ENCODE results near the gene SCAF1. TPM values are rescaled to one million over a fixed set of nuclear protein-coding genes. Genes with fewer than 3 reads are reported as not detected.

SCAF1 gene
- total RNA-seq, 1 experiment from 2014 or later: 81.3 TPM

GRCh38 chr19:49609499-49610092, 32.4 kb upstream of the SCAF1 start:
- no peak overlapping the region for H3K27ac Mint-ChIP-seq (ENCODE audit: low read depth, unreplicated experiment)
- H3K4me3 Mint-ChIP-seq (ENCODE audit: unreplicated experiment): no peak overlapping the region
- POLR2A ChIA-PET: interaction anchor here (1.5 kb wide), 1 partner anchor 10 kb away, joined by 4 read pairs; no protein-coding TSS in a partner anchor
- H3K36me3 Mint-ChIP-seq (ENCODE audit: insufficient read depth, unreplicated experiment): peaks cover 72% of the 10 kb centered on the region
- TF ChIP-seq CTCF (IDR thresholded peaks at IDR 0.05; ENCODE audit: unreplicated experiment): no peak
- BruUV-seq (replicated peaks): no TSS peak
- intact Hi-C loops (cut with micrococcal nuclease): no loop called here
- H3K27me3 Mint-ChIP-seq (ENCODE audit: insufficient read depth, unreplicated experiment): no peaks in the 10 kb centered on the region
- H3K9me3 Mint-ChIP-seq (ENCODE audit: unreplicated experiment): no peaks in the 10 kb centered on the region
- peaks cover 22% of the 10 kb centered on the region for H3K4me1 Mint-ChIP-seq (ENCODE audit: insufficient read depth, unreplicated experiment)
- CTCF ChIA-PET: no interaction called here
- no peak for DNase-seq (ENCODE audit: unreplicated experiment)

GRCh38 chr19:49613374-49613773, 28.6 kb upstream of the SCAF1 start:
- Mint-ChIP-seq H3K4me3 (ENCODE audit: unreplicated experiment) (no peak overlapping the region), H3K9me3 (ENCODE audit: unreplicated experiment) (no peaks in the 10 kb centered on the region), H3K4me1 (ENCODE audit: insufficient read depth, unreplicated experiment) (peaks cover 22% of the 10 kb centered on the region), H3K36me3 (ENCODE audit: insufficient read depth, unreplicated experiment) (peaks cover 75% of the 10 kb centered on the region), H3K27me3 (ENCODE audit: insufficient read depth, unreplicated experiment) (no peaks in the 10 kb centered on the region), H3K27ac (ENCODE audit: low read depth, unreplicated experiment) (peak overlapping the region; percentile 55)
- POLR2A ChIA-PET: interaction anchor here (0.5 to 1.0 kb wide), 4 partner anchors 8 to 77 kb away, joined by 3 read pairs; no protein-coding TSS in a partner anchor
- CTCF ChIA-PET: no interaction called here
- no peak for TF ChIP-seq CTCF (IDR thresholded peaks at IDR 0.05; ENCODE audit: unreplicated experiment)
- peak; percentile 63 for DNase-seq (ENCODE audit: unreplicated experiment)
- intact Hi-C loops (cut with micrococcal nuclease): no loop called here
- no TSS peak for BruUV-seq (replicated peaks)

- no peak for TF ChIP-seq CTCF (IDR thresholded peaks at IDR 0.05; ENCODE audit: unreplicated experiment)
- POLR2A ChIA-PET: no interaction called here
- Mint-ChIP-seq H3K4me1 (ENCODE audit: insufficient read depth, unreplicated experiment) (peaks cover 22% of the 10 kb centered on the region), H3K4me3 (ENCODE audit: unreplicated experiment) (peak overlapping the region; percentile 14), H3K9me3 (ENCODE audit: unreplicated experiment) (no peaks in the 10 kb centered on the region), H3K27me3 (ENCODE audit: insufficient read depth, unreplicated experiment) (no peaks in the 10 kb centered on the region), H3K27ac (ENCODE audit: low read depth, unreplicated experiment) (peak overlapping the region; percentile 55), H3K36me3 (ENCODE audit: insufficient read depth, unreplicated experiment) (peaks cover 77% of the 10 kb centered on the region)
- DNase-seq (ENCODE audit: unreplicated experiment): peak; percentile 85
- CTCF ChIA-PET: no interaction called here
- no TSS peak for BruUV-seq (replicated peaks)
- intact Hi-C loops (cut with micrococcal nuclease): no loop called here
Observed at GRCh38 chr19:49614096-49614833, 27.7 kb upstream of the SCAF1 start.

GRCh38 chr19:49615861-49616260, 26.1 kb upstream of the SCAF1 start:
- no peak for DNase-seq (ENCODE audit: unreplicated experiment)
- CTCF ChIA-PET: interaction anchor here (0.9 to 1.1 kb wide), 2 partner anchors 20 to 64 kb away, joined by 3 to 5 read pairs; no protein-coding TSS in a partner anchor
- no TSS peak for BruUV-seq (replicated peaks)
- POLR2A ChIA-PET: no interaction called here
- no peak overlapping the region for H3K4me3 Mint-ChIP-seq (ENCODE audit: unreplicated experiment)
- intact Hi-C loops (cut with micrococcal nuclease): no loop called here
- H3K9me3 Mint-ChIP-seq (ENCODE audit: unreplicated experiment): no peaks in the 10 kb centered on the region
- peaks cover 77% of the 10 kb centered on the region for H3K36me3 Mint-ChIP-seq (ENCODE audit: insufficient read depth, unreplicated experiment)
- H3K27me3 Mint-ChIP-seq (ENCODE audit: insufficient read depth, unreplicated experiment): no peaks in the 10 kb centered on the region
- no peak overlapping the region for H3K27ac Mint-ChIP-seq (ENCODE audit: low read depth, unreplicated experiment)
- peaks cover 22% of the 10 kb centered on the region for H3K4me1 Mint-ChIP-seq (ENCODE audit: insufficient read depth, unreplicated experiment)
- TF ChIP-seq CTCF (IDR thresholded peaks at IDR 0.05; ENCODE audit: unreplicated experiment): no peak

Measured in MCF 10A (cell line).